Measurements from ENCODE around the gene ABHD14A. TPM values are rescaled to one million over a fixed set of nuclear protein-coding genes. Genes with fewer than 3 reads are reported as not detected.

The ABHD14A gene
- total RNA-seq, 2 donors from 2014 or later, result 6.6 to 8.9 TPM

GRCh38 chr3:51955893-51956770 lies 18.7 kb upstream of the ABHD14A start:
- peaks cover 27% of the 10 kb centered on the region for H3K27me3 Mint-ChIP-seq (ENCODE audit: low read depth)
- no peaks in the 10 kb centered on the region for H3K9me3 Mint-ChIP-seq
- peak; percentile 80 to 86 for ATAC-seq (replicated peaks in 1 of 2)
- H3K4me1 Mint-ChIP-seq (ENCODE audit: low read depth), result no peaks in the 10 kb centered on the region
- no peak overlapping the region for H3K27ac Mint-ChIP-seq
- peak overlapping the region; percentile 48 to 65 for H3K4me3 Mint-ChIP-seq
- H3K36me3 Mint-ChIP-seq (ENCODE audit: insufficient read depth in 2 of 2), result peaks cover 0 to 2% of the 10 kb centered on the region in 2 donors
- DNase-seq, result peak; percentile 45 to 64

- no peak for ATAC-seq (replicated peaks in 1 of 2)
- Mint-ChIP-seq H3K27me3 (ENCODE audit: low read depth) (peaks cover 27% of the 10 kb centered on the region), H3K9me3 (no peaks in the 10 kb centered on the region), H3K27ac (no peak overlapping the region), H3K4me3 (no peak overlapping the region), H3K36me3 (ENCODE audit: insufficient read depth in 2 of 2) (peaks cover 0 to 2% of the 10 kb centered on the region in 2 donors), H3K4me1 (ENCODE audit: low read depth) (no peaks in the 10 kb centered on the region)
- no peak for DNase-seq
These were observed 17.2 kb upstream of the ABHD14A start for GRCh38 chr3:51957520-51958205.

GRCh38 chr3:51958603-51959521 lies 16.0 kb upstream of the ABHD14A start:
- no peak overlapping the region for H3K27ac Mint-ChIP-seq
- no peak overlapping the region for H3K4me3 Mint-ChIP-seq
- ATAC-seq (replicated peaks in 1 of 2), result no peak
- H3K27me3 Mint-ChIP-seq (ENCODE audit: low read depth), result peaks cover 15% of the 10 kb centered on the region
- DNase-seq, result no peak
- no peaks in the 10 kb centered on the region for H3K4me1 Mint-ChIP-seq (ENCODE audit: low read depth)
- peaks cover 0 to 2% of the 10 kb centered on the region in 2 donors for H3K36me3 Mint-ChIP-seq (ENCODE audit: insufficient read depth in 2 of 2)
- no peaks in the 10 kb centered on the region for H3K9me3 Mint-ChIP-seq

GRCh38 chr3:51959651-51960050 lies 15.2 kb upstream of the ABHD14A start:
- DNase-seq (no peak), ATAC-seq (replicated peaks in 1 of 2) (no peak)
- Mint-ChIP-seq H3K4me1 (ENCODE audit: low read depth) (no peaks in the 10 kb centered on the region), H3K36me3 (ENCODE audit: insufficient read depth in 2 of 2) (peaks cover 0 to 2% of the 10 kb centered on the region in 2 donors), H3K9me3 (no peaks in the 10 kb centered on the region), H3K27me3 (ENCODE audit: low read depth) (peaks cover 7% of the 10 kb centered on the region), H3K27ac (no peak overlapping the region), H3K4me3 (no peak overlapping the region)

- H3K27me3 Mint-ChIP-seq (ENCODE audit: low read depth), result peaks cover 3% of the 10 kb centered on the region
- H3K27ac Mint-ChIP-seq, result no peak overlapping the region
- no peaks in the 10 kb centered on the region for H3K4me1 Mint-ChIP-seq (ENCODE audit: low read depth)
- ATAC-seq (replicated peaks in 1 of 2) (no peak), DNase-seq (no peak)
- peaks cover 0 to 2% of the 10 kb centered on the region in 2 donors for H3K36me3 Mint-ChIP-seq (ENCODE audit: insufficient read depth in 2 of 2)
- no peaks in the 10 kb centered on the region for H3K9me3 Mint-ChIP-seq
- no peak overlapping the region for H3K4me3 Mint-ChIP-seq
These were observed 14.5 kb upstream of the ABHD14A start for GRCh38 chr3:51960386-51960785.

- no peaks in the 10 kb centered on the region for H3K4me1 Mint-ChIP-seq (ENCODE audit: low read depth)
These were observed 13.9 kb upstream of the ABHD14A start for GRCh38 chr3:51961011-51961410.

GRCh38 chr3:51961602-51962569 lies 13.0 kb upstream of the ABHD14A start:
- Mint-ChIP-seq H3K27ac (no peak overlapping the region), H3K4me3 (no peak overlapping the region), H3K36me3 (ENCODE audit: insufficient read depth in 2 of 2) (peaks cover 0 to 2% of the 10 kb centered on the region in 2 donors), H3K27me3 (ENCODE audit: low read depth) (peaks cover 6% of the 10 kb centered on the region), H3K4me1 (ENCODE audit: low read depth) (peaks cover 6% of the 10 kb centered on the region), H3K9me3 (no peaks in the 10 kb centered on the region)
- ATAC-seq (replicated peaks in 1 of 2) (no peak), DNase-seq (no peak)

More at GRCh38 chr3:51961011-51961410, 13.9 kb upstream of the ABHD14A start:
- Mint-ChIP-seq H3K27ac (no peak overlapping the region), H3K9me3 (no peaks in the 10 kb centered on the region), H3K36me3 (ENCODE audit: insufficient read depth in 2 of 2) (peaks cover 0 to 2% of the 10 kb centered on the region in 2 donors), H3K27me3 (ENCODE audit: low read depth) (peaks cover 6% of the 10 kb centered on the region), H3K4me3 (no peak overlapping the region)
- DNase-seq, result no peak
- no peak for ATAC-seq (replicated peaks in 1 of 2)

- Mint-ChIP-seq H3K36me3 (ENCODE audit: insufficient read depth in 2 of 2) (peaks cover 0 to 2% of the 10 kb centered on the region in 2 donors), H3K27me3 (ENCODE audit: low read depth) (peaks cover 6% of the 10 kb centered on the region), H3K9me3 (no peaks in the 10 kb centered on the region), H3K27ac (no peak overlapping the region), H3K4me1 (ENCODE audit: low read depth) (peaks cover 7% of the 10 kb centered on the region), H3K4me3 (no peak overlapping the region)
- DNase-seq (no peak), ATAC-seq (replicated peaks in 1 of 2) (no peak)
These were observed 11.9 kb upstream of the ABHD14A start for GRCh38 chr3:51962854-51963530.

GRCh38 chr3:51963951-51964451 lies 10.9 kb upstream of the ABHD14A start:
- Mint-ChIP-seq H3K4me1 (ENCODE audit: low read depth) (peaks cover 15% of the 10 kb centered on the region), H3K36me3 (ENCODE audit: insufficient read depth in 2 of 2) (no peaks in the 10 kb centered on the region), H3K9me3 (no peaks in the 10 kb centered on the region), H3K27ac (no peak overlapping the region), H3K27me3 (ENCODE audit: low read depth) (peaks cover 6% of the 10 kb centered on the region), H3K4me3 (no peak overlapping the region)
- DNase-seq (no peak), ATAC-seq (replicated peaks in 1 of 2) (no peak)

GRCh38 chr3:51964521-51964920 lies 10.3 kb upstream of the ABHD14A start:
- H3K9me3 Mint-ChIP-seq, result no peaks in the 10 kb centered on the region
- ATAC-seq (replicated peaks in 1 of 2), result no peak
- peaks cover 6% of the 10 kb centered on the region for H3K27me3 Mint-ChIP-seq (ENCODE audit: low read depth)
- H3K36me3 Mint-ChIP-seq (ENCODE audit: insufficient read depth in 2 of 2), result no peaks in the 10 kb centered on the region
- no peak for DNase-seq
- H3K27ac Mint-ChIP-seq, result no peak overlapping the region
- no peak overlapping the region for H3K4me3 Mint-ChIP-seq
- peaks cover 17% of the 10 kb centered on the region for H3K4me1 Mint-ChIP-seq (ENCODE audit: low read depth)

- Mint-ChIP-seq H3K4me3 (peak overlapping the region; percentile 81 to 83), H3K27ac (no peak overlapping the region), H3K36me3 (ENCODE audit: insufficient read depth in 2 of 2) (no peaks in the 10 kb centered on the region), H3K27me3 (ENCODE audit: low read depth) (peaks cover 6% of the 10 kb centered on the region), H3K4me1 (ENCODE audit: low read depth) (peaks cover 17% of the 10 kb centered on the region), H3K9me3 (no peaks in the 10 kb centered on the region)
- DNase-seq, result no peak
- no peak for ATAC-seq (replicated peaks in 1 of 2)
These were observed 8.8 kb upstream of the ABHD14A start for GRCh38 chr3:51966016-51966415.
